WTC11 (cell line): ENCODE data around the gene NPIPB8. TPM values are rescaled to one million over a fixed set of nuclear protein-coding genes. Genes with fewer than 3 reads are reported as not detected.

Experiments
- ATAC-seq: fragments of 200-7000 bp; cut with Tn5 transposase; 2 replicates; pipeline ENCODE4 v1.10.0; 2021; ENCODE audit warnings: mild to moderate bottlenecking, moderate library complexity
- CTCF ChIA-PET: fragments of 300-600 bp; sonication (Branson Sonifier 250); formaldehyde crosslinking; loops from one replicate; lab custom pipeline; 2021; ENCODE audit warnings: antibody characterized with exemption; lab: Charles Lee
- POLR2A ChIA-PET: fragments of 350-600 bp; sonication (Branson Sonifier 250); formaldehyde crosslinking; loops from one replicate; lab custom pipeline; 2021; ENCODE audit warnings: antibody characterized with exemption; lab: Charles Lee
- DNase-seq: peaks from one replicate; pipeline ENCODE4 v3.0.0; 2021; ENCODE audit warnings: low spot score
- H3K27ac Mint-ChIP-seq: 2 replicates; pipeline ENCODE4 v1.8.0; 2021; ENCODE audit warnings: mixed read lengths
- H3K27me3 Mint-ChIP-seq: 2 replicates; pipeline ENCODE4 v1.8.0; 2021; ENCODE audit warnings: low read depth, mild to moderate bottlenecking, moderate library complexity, mixed read lengths
- H3K36me3 Mint-ChIP-seq: 2 replicates; pipeline ENCODE4 v1.8.0; 2021; ENCODE audit warnings: mixed read lengths
- H3K4me1 Mint-ChIP-seq: 2 replicates; pipeline ENCODE4 v1.8.0; 2022; ENCODE audit warnings: mixed read lengths
- H3K4me3 Mint-ChIP-seq: 2 replicates; pipeline ENCODE4 v1.8.0; 2021; ENCODE audit warnings: mild to moderate bottlenecking, moderate library complexity, mixed read lengths
- H3K9me3 Mint-ChIP-seq: 2 replicates; pipeline ENCODE4 v1.8.0; 2021; ENCODE audit warnings: mixed read lengths
- CBFB ChIP-seq: sonication (generic); formaldehyde crosslinking; IDR thresholded peaks from 2 replicates; pipeline ENCODE4 v1.8.1; 2022; ENCODE audit warnings: mild to moderate bottlenecking, low read depth, missing genetic modification reagents
- ELF4 ChIP-seq: sonication (generic); formaldehyde crosslinking; IDR thresholded peaks from 2 replicates; pipeline ENCODE4 v1.8.1; 2022; ENCODE audit warnings: low read depth, mild to moderate bottlenecking, moderate library complexity, missing genetic modification reagents
- FOXJ3 ChIP-seq: sonication (generic); formaldehyde crosslinking; IDR thresholded peaks from 2 replicates; pipeline ENCODE4 v1.9.0; 2021; ENCODE audit warnings: missing genetic modification reagents, mild to moderate bottlenecking, borderline replicate concordance
- FOXK1 ChIP-seq: sonication (generic); formaldehyde crosslinking; IDR thresholded peaks from 2 replicates; pipeline ENCODE4 v1.8.0; 2022; ENCODE audit warnings: mild to moderate bottlenecking, moderate library complexity, missing genetic modification reagents
- GRHL2 ChIP-seq: fragments of 250-450 bp; sonication (Bioruptor Pico); IDR thresholded peaks from 2 replicates; pipeline ENCODE4 v1.8.0; 2022; ENCODE audit warnings: mild to moderate bottlenecking, moderate library complexity; ENCODE audit not compliant: insufficient replicate concordance, severe bottlenecking
- HMGA2 ChIP-seq: fragments of 250-450 bp; sonication (Bioruptor Pico); IDR thresholded peaks from 2 replicates; pipeline ENCODE4 v1.4.0; 2021; ENCODE audit warnings: mild to moderate bottlenecking, moderate library complexity
- JAZF1 ChIP-seq: fragments of 250-450 bp; sonication (Bioruptor Pico); IDR thresholded peaks from 2 replicates; pipeline ENCODE4 v1.9.0; 2021; ENCODE audit warnings: moderate library complexity, mild to moderate bottlenecking, inconsistent platforms
- KAT7 ChIP-seq: sonication (generic); formaldehyde crosslinking; IDR thresholded peaks from 2 replicates; pipeline ENCODE4 v1.8.1; 2023; ENCODE audit warnings: missing genetic modification reagents, mild to moderate bottlenecking, borderline replicate concordance
- MXD4 ChIP-seq: fragments of 250-450 bp; sonication (Bioruptor Pico); IDR thresholded peaks from 2 replicates; pipeline ENCODE4 v1.8.0; 2021; ENCODE audit warnings: mild to moderate bottlenecking, moderate library complexity, borderline replicate concordance
- NR1H2 ChIP-seq: sonication (generic); formaldehyde crosslinking; IDR thresholded peaks from 2 replicates; pipeline ENCODE4 v1.9.0; 2021; ENCODE audit warnings: mild to moderate bottlenecking, moderate library complexity, missing genetic modification reagents
- NR3C1 ChIP-seq: sonication (generic); formaldehyde crosslinking; conservative IDR thresholded peaks from 2 replicates; pipeline ENCODE4 v1.8.1; 2023; ENCODE audit warnings: low read depth, mild to moderate bottlenecking, missing genetic modification reagents
- RORB ChIP-seq: fragments of 250-450 bp; sonication (Bioruptor Pico); IDR thresholded peaks from 2 replicates; pipeline ENCODE4 v1.9.0; 2021; ENCODE audit warnings: mild to moderate bottlenecking
- SMAD3 ChIP-seq: sonication (generic); formaldehyde crosslinking; IDR thresholded peaks from 2 replicates; pipeline ENCODE4 v1.8.0; 2022; ENCODE audit warnings: missing genetic modification reagents, mild to moderate bottlenecking, borderline replicate concordance
- SP1 ChIP-seq: sonication (generic); formaldehyde crosslinking; conservative IDR thresholded peaks from 2 replicates; pipeline ENCODE4 v1.8.1; 2022; ENCODE audit warnings: missing genetic modification reagents
- TEAD1 ChIP-seq: sonication (generic); formaldehyde crosslinking; IDR thresholded peaks from 2 replicates; pipeline ENCODE4 v1.8.0; 2022; ENCODE audit warnings: mild to moderate bottlenecking, missing genetic modification reagents
- ZNF121 ChIP-seq: sonication (generic); formaldehyde crosslinking; IDR thresholded peaks from 2 replicates; pipeline ENCODE4 v1.8.0; 2023; ENCODE audit warnings: missing genetic modification reagents
- ZNF138 ChIP-seq: sonication (generic); formaldehyde crosslinking; conservative IDR thresholded peaks from 2 replicates; pipeline ENCODE4 v1.8.1; 2022; ENCODE audit warnings: mild to moderate bottlenecking, moderate library complexity, missing genetic modification reagents
- ZNF219 ChIP-seq: sonication (generic); formaldehyde crosslinking; IDR thresholded peaks from 2 replicates; pipeline ENCODE4 v1.8.0; 2023; ENCODE audit warnings: missing genetic modification reagents, mild to moderate bottlenecking, borderline replicate concordance
- ZNF232 ChIP-seq: sonication (generic); formaldehyde crosslinking; IDR thresholded peaks from 2 replicates; pipeline ENCODE4 v1.8.0; 2022; ENCODE audit warnings: mild to moderate bottlenecking, missing genetic modification reagents
- ZNF263 ChIP-seq: sonication (generic); formaldehyde crosslinking; IDR thresholded peaks from 2 replicates; pipeline ENCODE4 v1.8.1; 2022; ENCODE audit warnings: low read depth, mild to moderate bottlenecking, moderate library complexity, missing genetic modification reagents
- total RNA-seq: library from RNA; stranded (reverse); gene quantifications from 3 replicates; pipeline ENCODE4 v1.2.3, GENCODE V29; 2021
- TF ChIP-seq, protein P1 (sequence below): fragments of 250-450 bp; sonication (Bioruptor Pico); IDR thresholded peaks from 2 replicates; pipeline ENCODE4 v1.9.0; 2021; ENCODE audit warnings: mild to moderate bottlenecking
- TF ChIP-seq, protein P2 (sequence below): sonication (generic); formaldehyde crosslinking; conservative IDR thresholded peaks from 2 replicates; pipeline ENCODE4 v1.8.1; 2022; ENCODE audit warnings: mild to moderate bottlenecking, missing genetic modification reagents
- TF ChIP-seq, protein P3 (sequence below): sonication (generic); formaldehyde crosslinking; IDR thresholded peaks from 2 replicates; pipeline ENCODE4 v1.8.1; 2023; ENCODE audit warnings: mild to moderate bottlenecking, missing genetic modification reagents, moderate library complexity
- TF ChIP-seq, protein P4 (sequence below): sonication (generic); formaldehyde crosslinking; IDR thresholded peaks from 2 replicates; pipeline ENCODE4 v1.8.0; 2023; ENCODE audit warnings: missing genetic modification reagents

Gene NPIPB8
- total RNA-seq, 1 experiment from 2014 or later: 1.3 TPM

DNA sequence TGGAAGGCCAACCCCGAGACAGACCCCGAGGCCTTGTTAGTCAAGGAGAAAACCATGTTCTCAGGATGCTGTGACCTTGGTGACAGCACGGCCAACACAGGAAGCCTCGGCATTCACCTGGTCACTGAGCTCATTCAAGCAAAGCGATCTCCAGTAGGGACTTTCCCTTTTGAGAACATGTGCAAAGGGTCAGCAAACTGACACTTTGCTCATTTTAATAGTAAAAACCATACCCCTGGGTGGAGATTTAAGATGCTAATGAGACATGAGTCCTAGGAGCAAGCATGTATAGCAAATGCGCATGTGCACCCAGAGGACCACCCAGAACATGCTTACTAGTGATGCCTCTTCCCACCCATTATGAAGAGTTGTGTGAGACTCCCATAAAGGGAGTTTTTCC lies 35.3 kb upstream of the NPIPB8 start:
- ATAC-seq (no peak), DNase-seq (no peak)
- H3K27ac Mint-ChIP-seq: no peak overlapping the region
- ChIA-PET POLR2A (no interaction called here), CTCF (no interaction called here)
- TF ChIP-seq GRHL2 (CRISPR knock-in tag) (no peak), FOXK1 (CRISPR knock-in tag) (no peak), NR3C1 (CRISPR knock-in tag) (no peak), TEAD1 (CRISPR knock-in tag) (no peak), CBFB (CRISPR knock-in tag) (no peak)
- TF ChIP-seq, all 79 proteins: peak for 0
- Mint-ChIP-seq H3K4me1 (peaks cover 6% of the 10 kb centered on the region), H3K36me3 (no peaks in the 10 kb centered on the region), H3K27me3 (no peaks in the 10 kb centered on the region), H3K9me3 (no peaks in the 10 kb centered on the region), H3K4me3 (no peak overlapping the region)

DNA sequence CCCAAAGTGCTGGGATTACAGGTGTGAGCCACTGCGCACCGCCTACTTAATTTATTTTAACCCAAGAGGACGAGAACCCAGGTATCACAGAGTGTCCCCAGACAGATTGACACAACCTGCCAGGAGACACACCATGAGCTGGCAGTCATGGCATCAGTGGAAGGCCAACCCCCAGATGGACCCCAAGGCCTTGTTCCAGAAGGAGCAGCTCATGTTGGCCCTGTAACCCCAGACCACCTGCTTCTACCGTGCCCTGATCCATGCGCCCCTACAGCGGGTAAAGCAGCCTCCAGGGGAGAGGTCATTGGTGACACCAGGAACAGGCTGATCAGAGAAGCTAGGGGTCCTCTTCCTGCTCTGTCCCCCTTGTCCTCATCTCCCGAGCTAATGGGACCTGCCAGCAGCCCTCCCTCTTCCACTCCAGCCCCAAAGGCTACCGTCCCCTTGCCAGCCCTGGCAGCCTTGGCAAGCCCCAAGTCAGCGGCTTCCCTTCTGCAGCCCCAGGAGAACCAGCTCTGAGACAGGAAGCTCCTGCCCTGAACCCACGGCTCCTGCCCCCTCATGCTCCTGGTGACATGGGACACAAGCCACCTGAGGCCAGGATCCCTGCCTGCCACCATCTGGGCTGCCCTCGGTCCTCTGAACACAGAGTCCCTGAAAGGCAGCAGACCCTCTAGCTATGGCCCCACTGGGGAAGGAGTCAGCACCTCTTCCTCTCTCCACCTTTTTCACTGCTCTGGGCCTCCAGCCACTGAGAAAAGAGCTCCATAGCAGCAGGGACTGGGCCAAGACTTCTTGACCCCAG lies 34.3 kb upstream of the NPIPB8 start:
- TF ChIP-seq, protein P1, sequence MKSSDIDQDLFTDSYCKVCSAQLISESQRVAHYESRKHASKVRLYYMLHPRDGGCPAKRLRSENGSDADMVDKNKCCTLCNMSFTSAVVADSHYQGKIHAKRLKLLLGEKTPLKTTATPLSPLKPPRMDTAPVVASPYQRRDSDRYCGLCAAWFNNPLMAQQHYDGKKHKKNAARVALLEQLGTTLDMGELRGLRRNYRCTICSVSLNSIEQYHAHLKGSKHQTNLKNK: no peak
- TF ChIP-seq, protein P2, sequence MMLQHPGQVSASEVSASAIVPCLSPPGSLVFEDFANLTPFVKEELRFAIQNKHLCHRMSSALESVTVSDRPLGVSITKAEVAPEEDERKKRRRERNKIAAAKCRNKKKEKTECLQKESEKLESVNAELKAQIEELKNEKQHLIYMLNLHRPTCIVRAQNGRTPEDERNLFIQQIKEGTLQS (CRISPR knock-in tag): no peak
- TF ChIP-seq FOXJ3 (CRISPR knock-in tag): no peak
- TF ChIP-seq ELF4: no peak
- TF ChIP-seq SP1 (CRISPR knock-in tag): no peak
- TF ChIP-seq SMAD3 (CRISPR knock-in tag): no peak
- TF ChIP-seq HMGA2 (CRISPR knock-in tag): no peak
- no peak for TF ChIP-seq KAT7 (CRISPR knock-in tag)
- TF ChIP-seq ZNF263: no peak
- TF ChIP-seq RORB (CRISPR knock-in tag): no peak
- no peak for TF ChIP-seq ZNF232
- no peak for TF ChIP-seq ZNF121 (CRISPR knock-in tag)
- no peak for TF ChIP-seq ZNF219 (CRISPR knock-in tag)
- TF ChIP-seq, protein P3, sequence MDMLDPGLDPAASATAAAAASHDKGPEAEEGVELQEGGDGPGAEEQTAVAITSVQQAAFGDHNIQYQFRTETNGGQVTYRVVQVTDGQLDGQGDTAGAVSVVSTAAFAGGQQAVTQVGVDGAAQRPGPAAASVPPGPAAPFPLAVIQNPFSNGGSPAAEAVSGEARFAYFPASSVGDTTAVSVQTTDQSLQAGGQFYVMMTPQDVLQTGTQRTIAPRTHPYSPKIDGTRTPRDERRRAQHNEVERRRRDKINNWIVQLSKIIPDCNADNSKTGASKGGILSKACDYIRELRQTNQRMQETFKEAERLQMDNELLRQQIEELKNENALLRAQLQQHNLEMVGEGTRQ (CRISPR knock-in tag): no peak
- TF ChIP-seq JAZF1 (CRISPR knock-in tag): no peak
- TF ChIP-seq MXD4: no peak
- no peak for TF ChIP-seq ZNF138 (CRISPR knock-in tag)
- TF ChIP-seq, protein P4, sequence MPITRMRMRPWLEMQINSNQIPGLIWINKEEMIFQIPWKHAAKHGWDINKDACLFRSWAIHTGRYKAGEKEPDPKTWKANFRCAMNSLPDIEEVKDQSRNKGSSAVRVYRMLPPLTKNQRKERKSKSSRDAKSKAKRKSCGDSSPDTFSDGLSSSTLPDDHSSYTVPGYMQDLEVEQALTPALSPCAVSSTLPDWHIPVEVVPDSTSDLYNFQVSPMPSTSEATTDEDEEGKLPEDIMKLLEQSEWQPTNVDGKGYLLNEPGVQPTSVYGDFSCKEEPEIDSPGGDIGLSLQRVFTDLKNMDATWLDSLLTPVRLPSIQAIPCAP (CRISPR knock-in tag): no peak
- TF ChIP-seq NR1H2 (CRISPR knock-in tag): no peak
- Mint-ChIP-seq H3K4me1 (no peaks in the 10 kb centered on the region), H3K27me3 (no peaks in the 10 kb centered on the region), H3K27ac (no peak overlapping the region), H3K9me3 (no peaks in the 10 kb centered on the region), H3K36me3 (no peaks in the 10 kb centered on the region), H3K4me3 (no peak overlapping the region)
- DNase-seq (no peak), ATAC-seq (no peak)
- ChIA-PET POLR2A (no interaction called here), CTCF (interaction anchor here (0.7 kb wide), 1 partner anchor 12 kb away, joined by 4 read pairs; no protein-coding TSS in a partner anchor)
